Measurements from ENCODE around the gene ADARB1.
A peak's percentile ranks its signal among the peaks of the same experiment; 100 is the strongest.
"Not testable (repeated sequence)": the region's sequence is repeated elsewhere in the genome, so short reads cannot be mapped to it uniquely, and the experiment has no call there.

The ADARB1 gene, protein sequence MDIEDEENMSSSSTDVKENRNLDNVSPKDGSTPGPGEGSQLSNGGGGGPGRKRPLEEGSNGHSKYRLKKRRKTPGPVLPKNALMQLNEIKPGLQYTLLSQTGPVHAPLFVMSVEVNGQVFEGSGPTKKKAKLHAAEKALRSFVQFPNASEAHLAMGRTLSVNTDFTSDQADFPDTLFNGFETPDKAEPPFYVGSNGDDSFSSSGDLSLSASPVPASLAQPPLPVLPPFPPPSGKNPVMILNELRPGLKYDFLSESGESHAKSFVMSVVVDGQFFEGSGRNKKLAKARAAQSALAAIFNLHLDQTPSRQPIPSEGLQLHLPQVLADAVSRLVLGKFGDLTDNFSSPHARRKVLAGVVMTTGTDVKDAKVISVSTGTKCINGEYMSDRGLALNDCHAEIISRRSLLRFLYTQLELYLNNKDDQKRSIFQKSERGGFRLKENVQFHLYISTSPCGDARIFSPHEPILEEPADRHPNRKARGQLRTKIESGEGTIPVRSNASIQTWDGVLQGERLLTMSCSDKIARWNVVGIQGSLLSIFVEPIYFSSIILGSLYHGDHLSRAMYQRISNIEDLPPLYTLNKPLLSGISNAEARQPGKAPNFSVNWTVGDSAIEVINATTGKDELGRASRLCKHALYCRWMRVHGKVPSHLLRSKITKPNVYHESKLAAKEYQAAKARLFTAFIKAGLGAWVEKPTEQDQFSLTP

DNA sequence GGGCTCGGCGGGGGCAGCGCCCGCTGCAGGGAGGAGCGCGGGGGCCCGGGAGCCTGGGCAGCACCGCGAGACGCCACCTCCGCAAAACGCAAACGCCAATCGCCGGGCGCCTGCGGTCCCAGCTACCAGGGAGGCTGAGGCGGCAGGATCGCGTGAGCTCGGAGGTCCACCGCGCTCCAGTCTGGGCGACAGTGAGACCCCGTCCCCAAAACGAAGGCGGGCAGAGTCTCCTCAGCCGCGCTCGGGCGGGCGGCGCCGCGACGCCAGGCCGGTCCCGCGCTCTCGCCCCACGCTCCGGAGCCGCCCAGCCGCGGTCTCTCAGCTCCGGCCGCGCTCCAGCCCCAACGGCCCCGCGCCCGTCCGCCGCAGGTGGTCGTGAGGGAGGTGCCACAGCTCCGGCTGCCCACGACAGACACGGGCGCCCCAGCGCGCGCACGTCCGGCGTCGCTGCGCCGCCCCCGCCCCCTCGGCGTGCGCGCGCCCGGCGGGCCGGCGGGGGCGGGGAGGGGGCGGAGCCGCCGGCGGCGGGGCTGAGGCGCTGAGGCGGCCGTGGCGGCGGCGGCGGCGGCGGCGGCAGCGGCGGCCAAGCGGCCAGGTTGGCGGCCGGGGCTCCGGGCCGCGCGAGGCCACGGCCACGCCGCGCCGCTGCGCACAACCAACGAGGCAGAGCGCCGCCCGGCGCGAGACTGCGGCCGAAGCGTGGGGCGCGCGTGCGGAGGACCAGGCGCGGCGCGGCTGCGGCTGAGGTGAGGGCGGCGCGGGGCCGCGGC lies at the start of gene ADARB1:
Gene ADARB1, plus strand, starts transcription at position 533 of the 770 bp plus-strand sequence. CDS start 97,077 bp downstream, outside the sequence.
- Mint-ChIP-seq H3K36me3 (ENCODE audit: low read depth) (peaks cover 8% of the 10 kb centered on the region), H3K9me3 (no peaks in the 10 kb centered on the region), H3K27me3 (no peaks in the 10 kb centered on the region), H3K4me1 (ENCODE audit: low read depth) (peaks cover 41% of the 10 kb centered on the region), H3K27ac (peak within 1 kb of the TSS; percentile 89), H3K4me3 (peak within 1 kb of the TSS; percentile 88)
- DNase-seq = peak; percentile 82

DNA sequence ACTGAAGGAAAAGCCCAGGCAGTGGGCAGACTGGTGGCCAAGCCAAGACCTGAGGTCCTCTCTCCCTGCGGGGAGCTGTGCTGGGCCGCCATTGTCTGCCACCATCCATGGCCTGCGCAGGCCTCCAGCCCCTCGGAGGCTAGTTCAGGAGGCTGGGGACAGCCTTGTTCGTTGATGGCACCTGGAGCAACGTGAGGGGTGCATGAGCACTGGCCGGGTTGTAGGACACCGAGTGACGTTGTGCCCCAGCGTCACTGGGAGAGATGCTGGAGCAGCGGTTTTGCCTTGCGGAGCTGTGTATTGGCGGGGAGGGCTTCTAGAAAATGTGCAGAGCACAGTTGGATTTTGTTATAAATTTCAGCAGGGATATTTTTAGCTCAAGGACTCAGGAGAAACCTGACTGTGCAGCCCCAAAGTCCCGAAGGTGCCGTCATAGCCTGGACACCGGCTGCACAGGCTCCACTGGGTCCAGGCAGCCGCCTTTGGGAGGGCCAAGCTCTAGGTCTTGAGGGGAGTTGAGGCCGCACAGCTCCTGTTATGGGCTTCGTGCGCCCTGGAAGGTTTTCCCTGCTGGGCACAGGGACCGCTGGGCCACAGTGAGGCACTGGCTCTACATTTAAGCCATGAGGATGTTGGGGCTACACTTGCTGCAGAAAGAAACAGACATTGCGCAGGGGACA lies 48.2 kb upstream of the ADARB1 start:
- no peak overlapping the region for H3K27ac Mint-ChIP-seq
- H3K9me3 Mint-ChIP-seq = peaks cover 9% of the 10 kb centered on the region
- no peaks in the 10 kb centered on the region for H3K36me3 Mint-ChIP-seq (ENCODE audit: low read depth)
- no peaks in the 10 kb centered on the region for H3K4me1 Mint-ChIP-seq (ENCODE audit: low read depth)
- no peak overlapping the region for H3K4me3 Mint-ChIP-seq
- H3K27me3 Mint-ChIP-seq = peaks cover 5% of the 10 kb centered on the region
- no peak for DNase-seq

DNA sequence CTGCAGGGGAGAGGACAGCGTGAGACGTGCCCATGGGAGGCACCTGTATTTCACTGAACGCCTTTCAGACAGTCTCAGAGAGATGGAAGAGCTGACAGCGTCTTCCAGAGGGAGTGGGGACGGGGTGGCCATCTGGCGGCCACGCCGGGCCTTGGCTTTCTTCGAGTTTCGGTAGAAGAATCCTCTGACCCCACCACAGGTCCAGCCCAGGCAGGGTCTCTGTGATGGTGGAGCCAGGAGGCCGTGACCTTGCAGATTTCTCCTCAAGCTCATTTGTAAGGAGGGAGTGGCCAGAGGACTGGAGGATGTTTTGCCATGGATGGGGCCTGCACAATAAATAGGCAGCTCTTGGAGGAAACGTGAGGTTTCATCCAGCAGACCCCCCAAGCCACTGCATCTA lies 47.6 kb upstream of the ADARB1 start:
- no peak for DNase-seq
- H3K27ac Mint-ChIP-seq = no peak overlapping the region
- no peak overlapping the region for H3K4me3 Mint-ChIP-seq
- peaks cover 5% of the 10 kb centered on the region for H3K27me3 Mint-ChIP-seq
- H3K36me3 Mint-ChIP-seq (ENCODE audit: low read depth) = no peaks in the 10 kb centered on the region
- no peaks in the 10 kb centered on the region for H3K4me1 Mint-ChIP-seq (ENCODE audit: low read depth)
- H3K9me3 Mint-ChIP-seq = peaks cover 9% of the 10 kb centered on the region

DNA sequence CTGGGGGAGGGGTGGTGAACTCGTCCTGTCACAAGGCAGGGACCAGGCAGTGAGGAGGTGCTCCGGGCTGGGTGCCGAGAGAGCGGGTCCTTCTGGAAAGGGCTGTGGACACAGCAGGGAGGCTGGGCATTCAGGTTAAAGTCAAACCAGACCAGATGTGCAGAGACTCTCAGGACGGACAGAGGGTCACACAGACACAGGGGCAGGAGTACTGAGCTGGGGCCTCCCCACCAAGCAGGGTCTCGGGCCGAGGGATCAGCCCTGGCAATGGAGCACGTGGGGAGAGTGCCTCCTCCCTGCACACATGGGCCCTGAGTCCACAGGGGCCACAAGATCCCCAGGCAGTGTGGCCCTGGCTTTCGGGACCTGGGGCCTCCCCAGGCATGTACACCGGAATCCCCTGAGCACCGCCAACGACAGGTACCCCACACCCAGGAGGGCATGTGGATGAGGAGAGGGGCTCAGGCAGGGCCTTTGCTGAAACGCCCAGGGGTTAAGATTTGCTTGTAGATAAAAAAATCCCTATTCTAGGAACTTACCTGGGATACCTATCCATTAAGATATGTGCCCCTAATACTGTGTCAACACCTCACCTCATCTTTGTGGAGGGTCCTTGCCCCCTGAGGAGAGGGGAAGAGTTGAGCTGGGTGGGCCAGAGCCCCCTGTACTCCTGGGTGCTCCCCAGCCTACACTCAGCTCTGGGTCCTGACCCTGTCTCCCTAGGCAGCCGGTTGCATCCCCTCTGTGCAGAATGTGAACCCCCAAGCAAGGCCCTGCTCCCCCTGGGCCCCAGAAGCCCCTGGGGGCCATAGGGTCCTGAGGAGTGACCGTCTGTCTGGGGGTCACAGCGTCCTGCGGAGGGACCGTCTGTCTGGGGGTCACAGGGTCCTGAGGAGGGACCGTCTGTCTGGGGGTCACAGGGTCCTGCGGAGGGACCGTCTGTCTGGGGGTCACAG lies 46.9 kb upstream of the ADARB1 start:
- peaks cover 9% of the 10 kb centered on the region for H3K9me3 Mint-ChIP-seq
- no peak overlapping the region for H3K27ac Mint-ChIP-seq
- DNase-seq = no peak
- no peaks in the 10 kb centered on the region for H3K4me1 Mint-ChIP-seq (ENCODE audit: low read depth)
- peaks cover 7% of the 10 kb centered on the region for H3K27me3 Mint-ChIP-seq
- no peaks in the 10 kb centered on the region for H3K36me3 Mint-ChIP-seq (ENCODE audit: low read depth)
- H3K4me3 Mint-ChIP-seq = no peak overlapping the region

DNA sequence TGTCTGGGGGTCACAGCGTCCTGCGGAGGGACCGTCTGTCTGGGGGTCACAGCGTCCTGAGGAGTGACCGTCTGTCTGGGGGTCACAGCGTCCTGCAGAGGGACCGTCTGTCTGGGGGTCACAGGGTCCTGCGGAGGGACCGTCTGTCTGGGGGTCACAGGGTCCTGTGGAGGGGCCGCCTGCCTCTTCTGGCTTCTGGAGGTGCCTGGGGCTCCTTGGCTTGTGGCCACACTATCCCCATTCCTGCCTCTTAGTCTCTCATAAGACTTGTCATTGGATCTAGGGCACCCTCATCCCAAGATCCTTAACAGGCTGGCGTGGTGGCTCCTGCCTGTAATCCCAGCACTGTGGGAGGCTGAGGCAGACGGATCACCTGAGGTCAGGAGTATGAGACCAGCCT lies 45.7 kb upstream of the ADARB1 start:
- H3K27me3 Mint-ChIP-seq; H3K36me3 Mint-ChIP-seq (ENCODE audit: low read depth): not testable (repeated sequence)

DNA sequence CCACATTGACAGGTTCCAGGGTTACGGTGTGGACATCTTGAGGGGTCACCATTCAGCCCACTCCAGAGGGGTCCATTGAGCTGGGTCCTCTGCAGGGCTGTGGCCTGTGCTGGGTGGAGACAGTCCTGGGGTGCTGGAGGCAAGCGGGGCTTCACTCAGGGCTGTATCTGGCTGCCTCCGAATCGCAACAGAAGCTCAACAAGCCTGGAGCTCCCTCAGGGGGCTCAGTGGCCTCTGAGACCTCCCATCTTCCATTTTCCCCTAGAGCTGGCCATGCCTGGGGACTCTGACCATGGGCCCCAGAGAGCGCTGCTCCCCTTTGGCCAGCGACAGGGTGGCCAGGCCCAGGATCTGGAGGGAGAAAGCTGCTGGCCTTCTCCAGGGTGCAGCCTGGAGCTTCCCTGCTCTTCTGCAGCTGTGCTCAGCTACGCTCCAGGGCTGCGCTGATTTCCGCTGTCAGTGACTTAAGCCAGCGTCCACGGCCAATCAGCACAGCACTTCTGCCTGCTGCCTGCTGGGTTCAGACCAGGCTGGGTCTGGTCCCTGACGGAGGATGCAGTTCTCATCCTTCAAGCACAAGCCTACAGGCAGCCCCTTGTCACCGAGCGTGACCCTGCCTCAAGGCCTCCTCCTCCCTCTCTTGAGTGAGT lies 45.0 kb upstream of the ADARB1 start:
- no peaks in the 10 kb centered on the region for H3K36me3 Mint-ChIP-seq (ENCODE audit: low read depth)
- peaks cover 2% of the 10 kb centered on the region for H3K9me3 Mint-ChIP-seq
- no peak overlapping the region for H3K4me3 Mint-ChIP-seq
- peaks cover 13% of the 10 kb centered on the region for H3K27me3 Mint-ChIP-seq
- DNase-seq = no peak
- H3K27ac Mint-ChIP-seq = no peak overlapping the region
- H3K4me1 Mint-ChIP-seq (ENCODE audit: low read depth) = no peaks in the 10 kb centered on the region

More for the DNA sequence above, 45.7 kb upstream of the ADARB1 start:
- H3K4me1 Mint-ChIP-seq (ENCODE audit: low read depth); H3K9me3 Mint-ChIP-seq; H3K27ac Mint-ChIP-seq; H3K4me3 Mint-ChIP-seq; DNase-seq: not testable (repeated sequence)

DNA sequence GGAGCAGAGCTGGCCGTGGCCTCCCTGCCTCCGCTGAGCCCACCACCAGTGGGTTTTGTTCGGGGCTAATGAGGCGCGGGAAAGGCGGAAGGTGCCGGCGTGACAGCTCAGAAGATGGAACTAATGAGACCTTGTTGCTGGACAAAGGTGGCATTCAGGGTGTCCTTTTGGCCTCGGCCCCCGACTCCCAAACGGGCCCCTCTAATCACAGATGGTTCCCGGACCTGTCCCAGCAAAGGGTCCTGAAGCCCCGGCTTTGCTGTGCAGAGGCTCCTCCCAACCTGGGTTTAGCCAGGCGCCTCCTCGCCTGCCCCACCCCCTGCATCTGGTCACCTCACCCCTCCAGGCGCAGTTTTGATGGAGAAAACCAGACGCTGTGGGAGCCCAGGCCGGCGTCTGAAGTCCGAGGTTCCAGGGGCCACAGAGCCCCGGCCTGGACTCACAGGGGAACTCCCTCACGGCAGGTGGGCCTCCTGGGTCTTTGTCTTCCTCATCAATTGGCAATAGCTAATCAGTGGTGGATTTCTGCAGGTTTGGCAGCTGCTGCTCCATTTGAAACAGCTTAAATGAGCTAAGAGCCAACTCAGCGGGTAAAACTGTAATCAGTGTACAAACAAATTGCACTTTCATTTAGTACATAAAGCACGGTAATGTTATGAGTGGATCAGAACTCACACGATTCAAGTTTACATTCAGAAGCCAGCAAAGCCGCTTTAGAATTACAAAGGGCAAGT lies 44.3 kb upstream of the ADARB1 start:
- Mint-ChIP-seq H3K4me3 (no peak overlapping the region), H3K9me3 (no peaks in the 10 kb centered on the region), H3K36me3 (ENCODE audit: low read depth) (no peaks in the 10 kb centered on the region), H3K27me3 (peaks cover 13% of the 10 kb centered on the region), H3K4me1 (ENCODE audit: low read depth) (no peaks in the 10 kb centered on the region), H3K27ac (no peak overlapping the region)
- DNase-seq = no peak

DNA sequence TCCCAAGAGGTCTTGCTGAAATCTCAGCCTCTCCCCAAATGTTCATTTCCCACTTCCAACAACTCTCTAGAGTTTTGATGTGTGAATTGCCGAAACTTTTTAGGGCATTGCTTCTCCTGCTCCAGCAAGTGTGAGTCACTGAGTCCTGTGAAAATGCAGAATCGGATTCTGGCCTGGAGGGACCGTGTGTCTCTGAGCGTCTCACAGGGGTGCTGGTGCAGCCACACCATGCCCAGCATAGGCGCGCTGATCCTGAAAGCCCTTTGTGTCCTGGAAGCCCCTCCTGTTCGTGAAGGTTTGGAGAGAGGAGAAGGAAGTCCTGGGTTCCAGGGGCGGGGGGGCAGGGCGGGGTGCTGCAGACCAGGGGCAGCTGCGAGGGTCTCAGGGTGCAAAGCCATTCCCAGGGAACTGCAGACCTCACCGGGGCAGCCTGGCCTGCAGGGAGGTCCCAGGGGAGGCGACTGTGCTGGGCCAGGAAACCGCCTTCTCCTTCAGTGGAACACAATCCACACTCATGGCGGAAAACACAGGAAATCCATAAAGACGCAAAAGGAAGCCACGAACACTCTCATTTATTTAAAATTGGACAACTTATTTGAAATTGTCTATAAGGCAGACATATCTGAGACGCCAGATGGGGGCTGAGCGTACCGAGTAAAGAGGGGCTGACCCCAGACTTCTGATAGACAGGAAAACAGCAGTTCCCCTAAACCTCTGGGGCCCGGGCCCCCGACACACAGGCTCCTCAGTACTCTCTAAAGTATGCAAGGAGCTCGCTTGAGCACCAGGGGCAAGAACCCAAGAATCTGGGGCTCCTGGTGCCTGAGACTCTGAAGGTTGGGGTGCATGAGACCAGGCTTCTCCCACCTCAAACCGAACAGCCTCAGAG lies 43.5 kb upstream of the ADARB1 start:
- Mint-ChIP-seq H3K4me3 (no peak overlapping the region), H3K9me3 (no peaks in the 10 kb centered on the region), H3K4me1 (ENCODE audit: low read depth) (no peaks in the 10 kb centered on the region), H3K27ac (no peak overlapping the region), H3K36me3 (ENCODE audit: low read depth) (no peaks in the 10 kb centered on the region), H3K27me3 (peaks cover 13% of the 10 kb centered on the region)
- DNase-seq = no peak

DNA sequence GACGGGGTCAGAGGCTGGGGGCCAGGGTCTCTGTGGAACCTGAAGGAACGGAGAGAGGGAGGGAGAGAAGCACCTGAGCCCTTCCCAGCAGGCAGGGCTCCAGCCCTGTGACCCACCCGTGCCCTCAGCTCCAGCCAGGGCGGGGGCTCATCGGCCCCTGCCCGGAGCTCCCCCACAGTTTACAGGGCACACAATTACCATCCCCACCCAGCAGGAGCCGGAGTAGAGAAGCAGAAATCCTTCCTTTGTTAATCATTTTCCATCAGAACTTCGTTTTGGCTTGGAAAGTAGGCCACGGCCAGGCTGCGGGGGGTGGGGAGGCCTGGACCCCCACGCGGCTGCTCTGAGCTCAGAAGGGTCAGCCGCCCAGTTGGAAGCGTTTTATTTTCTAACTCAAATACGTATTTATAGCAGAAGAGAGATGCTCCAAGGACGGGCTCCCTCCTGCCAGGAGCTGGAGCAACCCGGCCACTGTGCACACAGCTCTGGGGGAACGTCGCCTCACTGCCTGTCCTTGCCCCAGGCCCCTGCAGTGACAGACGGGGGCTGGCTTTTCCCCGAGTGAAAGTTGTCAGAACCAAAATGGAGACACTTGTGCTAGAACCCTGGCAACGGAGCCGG lies 42.7 kb upstream of the ADARB1 start:
- Mint-ChIP-seq H3K36me3 (ENCODE audit: low read depth) (no peaks in the 10 kb centered on the region), H3K4me1 (ENCODE audit: low read depth) (no peaks in the 10 kb centered on the region), H3K4me3 (no peak overlapping the region), H3K9me3 (peaks cover 4% of the 10 kb centered on the region), H3K27ac (no peak overlapping the region), H3K27me3 (peaks cover 13% of the 10 kb centered on the region)
- no peak for DNase-seq

DNA sequence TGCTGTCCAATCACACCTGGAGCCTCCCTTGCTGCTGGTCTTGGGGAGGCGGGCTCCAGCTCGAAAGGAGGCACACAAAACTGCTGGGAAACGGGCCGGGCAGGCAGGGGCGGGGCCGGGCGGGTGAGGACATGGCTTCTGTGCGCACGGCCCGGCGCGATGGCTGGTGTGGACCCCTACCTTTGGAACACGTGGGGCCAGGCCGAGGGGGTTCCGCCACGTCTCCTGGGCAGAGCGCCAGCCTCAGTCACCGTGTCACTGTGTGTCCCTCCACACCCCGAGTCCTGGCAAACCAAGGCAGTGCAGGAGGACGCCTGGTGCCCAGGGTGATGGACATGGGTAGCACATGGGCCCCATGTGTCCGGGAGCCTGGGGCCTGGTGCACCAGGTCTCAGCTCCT lies 42.0 kb upstream of the ADARB1 start:
- DNase-seq = no peak
- Mint-ChIP-seq H3K36me3 (ENCODE audit: low read depth) (no peaks in the 10 kb centered on the region), H3K4me1 (ENCODE audit: low read depth) (no peaks in the 10 kb centered on the region), H3K9me3 (peaks cover 10% of the 10 kb centered on the region), H3K27me3 (peaks cover 13% of the 10 kb centered on the region), H3K27ac (no peak overlapping the region), H3K4me3 (no peak overlapping the region)

DNA sequence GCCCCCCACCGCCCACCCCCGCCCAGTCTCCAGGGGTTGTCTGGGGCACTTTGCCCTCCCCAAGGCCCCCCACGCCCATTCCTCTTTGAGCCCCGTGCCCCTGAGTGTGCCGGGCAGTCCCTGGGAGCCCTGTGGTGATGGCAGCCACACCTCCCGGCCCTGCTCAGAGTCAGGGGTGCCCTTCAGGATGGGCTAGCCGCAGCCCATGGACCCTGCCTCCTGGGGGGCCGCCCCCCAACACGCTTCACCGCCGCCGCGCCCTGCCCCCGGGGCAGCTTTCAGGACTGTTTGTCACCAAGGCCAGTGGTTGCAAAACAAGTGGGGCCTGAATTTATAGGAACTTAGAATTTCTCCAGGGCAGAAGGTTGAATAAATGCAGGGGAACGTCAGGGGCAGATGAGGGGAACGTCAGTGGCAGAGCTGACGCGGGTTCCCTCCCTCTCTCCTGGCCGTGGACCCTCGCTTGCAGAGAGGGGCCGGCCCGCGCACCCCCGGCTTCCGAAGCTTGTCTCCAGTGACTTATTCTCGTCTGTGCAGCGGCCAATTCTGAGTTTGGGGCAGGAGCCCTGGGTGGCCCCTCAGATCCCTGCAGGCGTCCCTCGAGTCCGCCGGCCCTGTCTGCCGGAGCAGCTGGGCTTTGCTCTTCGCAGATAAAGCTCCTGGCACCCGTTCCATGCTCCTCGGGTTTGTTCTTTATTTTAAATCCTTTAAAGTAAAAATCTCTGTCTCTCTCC lies 41.2 kb upstream of the ADARB1 start:
- Mint-ChIP-seq H3K4me3 (no peak overlapping the region), H3K36me3 (ENCODE audit: low read depth) (no peaks in the 10 kb centered on the region), H3K4me1 (ENCODE audit: low read depth) (no peaks in the 10 kb centered on the region), H3K27me3 (peaks cover 13% of the 10 kb centered on the region), H3K9me3 (peaks cover 11% of the 10 kb centered on the region), H3K27ac (no peak overlapping the region)
- no peak for DNase-seq

Measured in activated T-cell treated with anti-CD3 and anti-CD28 coated beads, Interleukin-2, amount 50 U/mL, for 24 hours (primary cell).